PC-9 (cell line): ENCODE measurements around the gene ZMIZ1. TPM values are rescaled to one million over a fixed set of nuclear protein-coding genes. Genes with fewer than 3 reads are reported as not detected.

Experiments
- BruUV-seq: library from RNA; stranded (reverse); fragments of 400-500 nt; replicated peaks from 2 replicates; lab custom pipeline; 2021; lab: Mats Ljungman, UMichigan
- CTCF ChIA-PET: fragments of 300-600 bp; sonication (Branson Sonifier 250); formaldehyde crosslinking; loops from one replicate; lab custom pipeline; 2022; ENCODE audit warnings: antibody characterized with exemption; lab: Charles Lee
- POLR2A ChIA-PET: fragments of 300-600 bp; sonication (Branson Sonifier 250); formaldehyde crosslinking; loops from one replicate; lab custom pipeline; 2022; ENCODE audit warnings: antibody characterized with exemption; ENCODE audit not compliant: unreplicated experiment; lab: Charles Lee
- DNase-seq, 2 experiments: peaks; one replicate each; pipeline versions ENCODE4 v3.0.0 to v3.0.0-alpha.2; 2015 to 2022; ENCODE audit warnings: mixed read lengths in 1 of 2
- H2AFZ ChIP-seq: fragments of 200-600 bp; sonication (generic); 2 replicates; pipeline ENCODE4 v1.8.1; 2017; ENCODE audit warnings: antibody characterized with exemption
- H3F3A ChIP-seq: fragments of 200-600 bp; sonication (generic); 2 replicates; pipeline ENCODE4 v1.8.1; 2017; ENCODE audit warnings: antibody characterized with exemption, mild to moderate bottlenecking, low read depth; ENCODE audit not compliant: insufficient read depth
- H3K27ac ChIP-seq: fragments of 200-600 bp; sonication (generic); 2 replicates; pipeline ENCODE4 v1.6.1; 2016; ENCODE audit warnings: mixed run types
- H3K27me3 ChIP-seq: fragments of 200-600 bp; sonication (generic); 2 replicates; pipeline ENCODE4 v1.6.1; 2016; ENCODE audit warnings: low read depth, mixed run types; ENCODE audit not compliant: insufficient read depth
- H3K36me3 ChIP-seq: fragments of 200-600 bp; sonication (generic); 2 replicates; pipeline ENCODE4 v1.6.1; 2016; ENCODE audit warnings: low read depth, mixed run types
- H3K4me1 ChIP-seq: fragments of 200-600 bp; sonication (generic); replicated peaks from 2 replicates; pipeline ENCODE4 v1.6.1; 2016; ENCODE audit warnings: mixed run types; ENCODE audit not compliant: insufficient read depth
- H3K4me2 ChIP-seq: fragments of 200-600 bp; sonication (generic); 2 replicates; pipeline ENCODE4 v1.6.1; 2017; ENCODE audit warnings: mixed run types
- H3K4me3 ChIP-seq: fragments of 200-600 bp; sonication (generic); 2 replicates; pipeline ENCODE4 v1.6.1; 2016; ENCODE audit warnings: mixed run types
- H3K79me2 ChIP-seq: fragments of 200-600 bp; sonication (generic); 2 replicates; pipeline ENCODE4 v1.6.1; 2017; ENCODE audit warnings: low read depth, mixed run types
- H3K9me2 ChIP-seq: fragments of 200-600 bp; sonication (generic); 2 replicates; pipeline ENCODE4 v1.8.1; 2017; ENCODE audit warnings: mild to moderate bottlenecking; ENCODE audit not compliant: insufficient read depth
- H3K9me3 ChIP-seq: fragments of 200-600 bp; sonication (generic); 2 replicates; pipeline ENCODE4 v1.8.1; 2016; ENCODE audit warnings: low read depth; ENCODE audit not compliant: insufficient read depth
- H4K20me1 ChIP-seq: fragments of 200-600 bp; sonication (generic); 2 replicates; pipeline ENCODE4 v1.8.1; 2017; ENCODE audit not compliant: insufficient read depth
- EZH2 ChIP-seq: fragments of 200-600 bp; sonication (generic); IDR thresholded peaks from 2 replicates; pipeline ENCODE4 v1.8.0; 2017; ENCODE audit warnings: antibody characterized with exemption, low read depth
- intact Hi-C: fragments of 100-400 bp; cut with micrococcal nuclease; formaldehyde crosslinking; loops from one replicate; pipeline ENCODE4 v1.10.0; 2022; ENCODE audit not compliant: unreplicated experiment
- total RNA-seq: library from RNA; stranded (reverse); gene quantifications from 2 replicates; pipeline ENCODE4 v1.2.3, GENCODE V29; 2021
- TF ChIP-seq, protein P1 (sequence below): fragments of 200-600 bp; sonication (generic); conservative IDR thresholded peaks from 2 replicates; pipeline ENCODE4 v1.6.1; 2017; ENCODE audit warnings: mixed run types, antibody characterized with exemption, mild to moderate bottlenecking, moderate library complexity

Gene ZMIZ1
- total RNA-seq, 1 experiment from 2014 or later = 47.6 TPM

DNA sequence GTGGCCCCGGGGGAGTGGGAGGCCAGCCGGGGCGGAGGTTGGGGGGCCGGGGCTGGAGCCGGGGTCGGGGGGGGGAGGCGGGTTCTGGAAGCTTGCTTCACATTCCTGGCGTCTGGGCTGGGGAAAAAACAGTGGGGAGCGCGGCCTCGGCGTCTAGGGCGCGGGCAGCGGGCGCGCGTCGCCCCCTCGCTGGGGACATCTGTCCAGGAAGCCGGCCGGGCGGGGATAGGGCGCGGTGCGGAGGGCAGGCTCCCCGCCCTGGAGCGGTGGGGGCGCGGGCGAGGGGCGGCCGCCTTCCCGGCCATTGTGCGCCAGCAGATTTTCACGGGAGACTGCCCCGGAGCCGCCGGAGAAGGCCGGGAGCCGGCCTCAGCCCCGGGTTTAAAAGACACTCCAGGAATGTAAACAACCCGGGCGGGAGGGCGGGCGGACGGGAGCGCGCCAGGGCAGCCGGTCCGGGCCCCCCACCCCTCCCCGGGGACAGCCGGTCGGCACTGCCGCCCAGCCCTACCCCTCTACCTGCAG is 1.4 kb downstream of the ZMIZ1 start:
- Histone ChIP-seq H3K79me2 (peaks cover 58% of the 10 kb centered on the region), H3K4me1 (peaks cover 51% of the 10 kb centered on the region), H3K36me3 (no peaks in the 10 kb centered on the region), H4K20me1 (peaks cover 32% of the 10 kb centered on the region), H3K9me3 (no peaks in the 10 kb centered on the region), H3K4me3 (peak overlapping the region; percentile 85), H3K4me2 (peak overlapping the region; percentile 99), H3K9me2 (no peaks in the 10 kb centered on the region), H3K27me3 (no peaks in the 10 kb centered on the region), H2AFZ (peak overlapping the region; percentile 84), H3F3A (peaks cover 14% of the 10 kb centered on the region; the same call in 1 of the 2 replicates), H3K27ac (peak overlapping the region; percentile 75; the same call in 1 of the 2 replicates)
- DNase-seq = peak in 1 of 2 experiments; percentile 43
- TF ChIP-seq, protein P1, sequence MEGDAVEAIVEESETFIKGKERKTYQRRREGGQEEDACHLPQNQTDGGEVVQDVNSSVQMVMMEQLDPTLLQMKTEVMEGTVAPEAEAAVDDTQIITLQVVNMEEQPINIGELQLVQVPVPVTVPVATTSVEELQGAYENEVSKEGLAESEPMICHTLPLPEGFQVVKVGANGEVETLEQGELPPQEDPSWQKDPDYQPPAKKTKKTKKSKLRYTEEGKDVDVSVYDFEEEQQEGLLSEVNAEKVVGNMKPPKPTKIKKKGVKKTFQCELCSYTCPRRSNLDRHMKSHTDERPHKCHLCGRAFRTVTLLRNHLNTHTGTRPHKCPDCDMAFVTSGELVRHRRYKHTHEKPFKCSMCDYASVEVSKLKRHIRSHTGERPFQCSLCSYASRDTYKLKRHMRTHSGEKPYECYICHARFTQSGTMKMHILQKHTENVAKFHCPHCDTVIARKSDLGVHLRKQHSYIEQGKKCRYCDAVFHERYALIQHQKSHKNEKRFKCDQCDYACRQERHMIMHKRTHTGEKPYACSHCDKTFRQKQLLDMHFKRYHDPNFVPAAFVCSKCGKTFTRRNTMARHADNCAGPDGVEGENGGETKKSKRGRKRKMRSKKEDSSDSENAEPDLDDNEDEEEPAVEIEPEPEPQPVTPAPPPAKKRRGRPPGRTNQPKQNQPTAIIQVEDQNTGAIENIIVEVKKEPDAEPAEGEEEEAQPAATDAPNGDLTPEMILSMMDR = no peak
- no peak for TF ChIP-seq EZH2
- intact Hi-C loops = loop anchor here (2.0 to 10.0 kb wide), 3 partner anchors 42 to 1023 kb away; no protein-coding TSS in a partner anchor
- ChIA-PET CTCF (no interaction called here), POLR2A (interaction anchor here (0.6 kb wide), 1 partner anchor 122 kb away, joined by 3 read pairs; no protein-coding TSS in a partner anchor)
- no TSS peak for BruUV-seq

DNA sequence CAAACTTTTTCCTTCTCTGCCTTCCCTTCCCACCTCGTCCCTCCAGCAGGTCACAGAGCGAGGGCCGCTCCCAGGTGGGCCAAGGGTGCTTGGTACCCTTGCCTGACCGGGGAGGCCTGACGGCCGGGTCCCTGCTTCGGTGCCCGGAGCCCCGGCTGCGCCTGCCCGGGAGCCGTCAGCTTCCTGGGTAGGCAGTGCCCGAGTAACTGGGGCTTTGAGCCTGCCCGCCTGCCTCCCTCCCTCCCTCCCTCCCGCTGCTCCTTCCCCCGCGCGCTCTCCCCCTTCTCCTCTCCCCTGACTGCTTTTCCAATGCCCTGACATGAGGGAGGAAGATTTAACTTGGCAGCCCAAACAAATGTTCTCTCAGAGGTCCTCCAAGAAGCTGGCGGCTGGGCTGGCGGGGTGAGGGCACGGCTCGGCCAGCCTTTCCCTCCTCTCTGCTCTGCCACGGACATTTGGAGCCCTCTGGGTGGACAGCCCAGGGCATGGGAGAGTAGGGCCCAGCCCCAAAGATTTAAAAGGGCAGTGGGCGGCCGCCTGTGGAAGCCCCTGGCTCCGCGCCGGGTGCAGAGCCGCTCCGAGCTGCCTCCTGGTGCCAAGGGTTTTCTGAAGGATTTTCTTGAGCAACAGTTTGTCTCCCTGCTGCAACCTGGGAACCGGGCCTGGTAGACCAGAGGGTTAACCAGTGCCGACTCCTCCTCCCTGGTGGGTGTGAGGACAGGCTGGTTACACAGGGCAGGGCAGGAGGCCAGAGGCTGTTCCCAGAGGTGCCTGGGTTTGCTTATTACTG is 2.0 kb downstream of the ZMIZ1 start:
- Histone ChIP-seq H3F3A (peaks cover 14% of the 10 kb centered on the region; the same call in 1 of the 2 replicates), H4K20me1 (peaks cover 37% of the 10 kb centered on the region), H2AFZ (peak overlapping the region; percentile 84), H3K27me3 (no peaks in the 10 kb centered on the region), H3K79me2 (peaks cover 65% of the 10 kb centered on the region), H3K9me2 (no peaks in the 10 kb centered on the region), H3K9me3 (no peaks in the 10 kb centered on the region), H3K4me1 (peaks cover 58% of the 10 kb centered on the region), H3K4me2 (peak overlapping the region; percentile 99), H3K36me3 (no peaks in the 10 kb centered on the region), H3K27ac (peak overlapping the region; percentile 75), H3K4me3 (peak overlapping the region; percentile 85)
- POLR2A ChIA-PET = interaction anchor here (0.6 kb wide), 2 partner anchors 121 to 124 kb away, joined by 3 to 4 read pairs; no protein-coding TSS in a partner anchor
- DNase-seq = peak; percentile 91 to 92
- TF ChIP-seq, protein P1 = no peak
- no peak for TF ChIP-seq EZH2
- CTCF ChIA-PET = interaction anchor here (0.6 to 0.8 kb wide), 2 partner anchors 9 to 309 kb away, joined by 3 read pairs; no protein-coding TSS in a partner anchor
- BruUV-seq = no TSS peak
- intact Hi-C loops = loop anchor here (1.0 to 10.0 kb wide), 6 partner anchors 42 to 1024 kb away; no protein-coding TSS in a partner anchor

DNA sequence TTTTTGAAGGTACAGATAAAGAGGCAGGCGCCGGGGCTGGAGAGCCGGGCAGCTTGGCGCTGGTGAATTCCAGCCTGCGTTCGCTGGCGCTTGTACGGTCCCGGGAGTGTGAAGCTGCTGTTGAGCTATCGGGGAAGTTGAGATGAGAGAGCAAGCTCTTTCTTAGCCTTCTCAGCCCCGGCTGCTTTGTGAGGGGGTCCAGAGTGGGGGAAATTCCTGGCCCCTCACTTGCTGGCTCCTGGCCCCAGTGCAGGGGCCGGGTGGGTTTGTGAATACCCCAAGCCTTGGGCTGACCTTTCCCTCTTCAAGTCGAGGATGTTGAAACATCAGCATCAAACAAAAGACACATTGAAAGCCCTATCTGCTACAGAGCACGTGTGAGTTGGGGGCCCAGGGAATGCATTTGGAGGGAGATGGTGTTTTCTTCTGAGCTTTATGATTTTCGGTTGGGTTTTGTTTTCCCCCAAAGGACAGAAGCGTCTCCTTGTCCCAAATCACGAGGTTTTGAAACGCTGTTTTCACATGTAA is 2.7 kb downstream of the ZMIZ1 start:
- no peaks in the 10 kb centered on the region for H3K36me3 ChIP-seq
- peaks cover 61% of the 10 kb centered on the region for H3K4me1 ChIP-seq
- intact Hi-C loops = loop anchor here (1.0 to 10.0 kb wide), 6 partner anchors 41 to 1025 kb away; no protein-coding TSS in a partner anchor
- TF ChIP-seq, protein P1 = no peak
- TF ChIP-seq EZH2 = no peak
- no peaks in the 10 kb centered on the region for H3K9me2 ChIP-seq
- CTCF ChIA-PET = interaction anchor here (0.8 kb wide), 1 partner anchor 8 kb away, joined by 3 read pairs; no protein-coding TSS in a partner anchor
- BruUV-seq = no TSS peak
- H3K9me3 ChIP-seq = no peaks in the 10 kb centered on the region
- peaks cover 37% of the 10 kb centered on the region for H4K20me1 ChIP-seq
- H3K27ac ChIP-seq = peak overlapping the region; percentile 75
- peak overlapping the region; percentile 85 for H3K4me3 ChIP-seq
- peaks cover 14% of the 10 kb centered on the region; the same call in 1 of the 2 replicates for H3F3A ChIP-seq
- H3K27me3 ChIP-seq = no peaks in the 10 kb centered on the region
- POLR2A ChIA-PET = interaction anchor here (0.6 kb wide), 1 partner anchor 1180 kb away, joined by 13 read pairs; no protein-coding TSS in a partner anchor
- DNase-seq = no peak
- H2AFZ ChIP-seq = peak overlapping the region; percentile 41; the same call in 1 of the 2 replicates
- H3K79me2 ChIP-seq = peaks cover 72% of the 10 kb centered on the region
- H3K4me2 ChIP-seq = peak overlapping the region; percentile 99
